GM21515 (cell line): ENCODE measurements around the gene UCP1.
"Not testable (repeated sequence)": the region's sequence is repeated elsewhere in the genome, so short reads cannot be mapped to it uniquely, and the experiment has no call there.

Experiments
- ATAC-seq: cut with Tn5 transposase; IDR thresholded peaks from one replicate; pipeline ENCODE4 v1.9.1; 2021; ENCODE audit not compliant: unreplicated experiment

The UCP1 gene

DNA sequence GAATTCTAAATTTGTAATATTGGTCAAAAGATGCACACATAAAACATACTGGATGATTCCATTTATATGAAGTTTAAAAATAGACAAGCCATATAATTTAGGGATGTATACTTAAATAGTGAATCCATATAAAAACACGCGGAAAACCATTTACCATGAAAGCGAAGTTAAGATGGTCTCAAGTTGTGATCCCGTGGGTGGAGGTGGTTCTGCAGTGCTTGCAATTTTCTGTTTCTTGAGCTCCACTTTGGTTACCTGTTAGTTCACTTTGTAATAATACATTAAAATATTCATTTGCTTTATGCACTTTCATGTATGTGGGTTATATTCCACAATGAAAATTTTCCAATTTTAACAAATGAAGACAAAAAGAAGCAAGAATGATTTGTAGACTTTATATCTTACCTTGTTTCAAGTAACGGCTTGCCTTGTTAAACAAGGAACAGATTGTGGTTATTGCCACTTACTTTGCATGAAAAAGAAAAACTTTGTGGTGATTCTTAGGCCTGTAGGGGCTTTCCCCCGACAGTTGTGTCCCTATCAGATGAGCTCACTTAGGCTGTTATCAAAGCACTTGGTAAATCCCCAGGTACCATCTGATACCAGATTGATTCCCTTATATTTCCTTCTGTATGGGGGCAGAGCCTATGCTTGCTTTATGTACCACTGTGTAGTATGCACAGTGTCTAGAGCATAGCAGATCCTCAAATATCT lies 12.2 kb downstream of the UCP1 start:
- ATAC-seq = peak; percentile 100

DNA sequence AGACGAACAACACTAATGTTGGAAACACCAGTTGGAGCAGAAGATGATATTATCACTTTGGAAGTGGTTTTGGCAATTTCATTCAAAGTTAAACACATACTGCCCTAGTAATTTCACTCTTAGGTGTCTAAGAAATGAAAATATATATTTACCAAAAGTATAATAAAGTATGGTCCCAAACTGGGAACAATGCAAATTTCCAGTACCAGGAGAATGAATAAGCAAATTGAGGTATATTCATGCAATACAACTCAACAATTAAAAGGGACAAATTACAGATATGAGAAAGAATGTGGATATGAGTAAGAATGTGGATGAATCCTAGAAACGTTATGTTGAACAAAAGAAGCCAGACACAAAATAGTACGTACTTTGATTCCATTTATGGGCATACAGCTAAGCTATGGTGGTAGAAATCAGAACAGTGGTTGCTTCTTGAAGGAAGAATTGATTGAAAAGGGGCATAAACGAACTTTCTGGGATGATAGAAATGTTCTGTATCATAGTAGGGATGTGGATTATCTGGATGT lies 34.7 kb downstream of the UCP1 start:
- no peak for ATAC-seq

DNA sequence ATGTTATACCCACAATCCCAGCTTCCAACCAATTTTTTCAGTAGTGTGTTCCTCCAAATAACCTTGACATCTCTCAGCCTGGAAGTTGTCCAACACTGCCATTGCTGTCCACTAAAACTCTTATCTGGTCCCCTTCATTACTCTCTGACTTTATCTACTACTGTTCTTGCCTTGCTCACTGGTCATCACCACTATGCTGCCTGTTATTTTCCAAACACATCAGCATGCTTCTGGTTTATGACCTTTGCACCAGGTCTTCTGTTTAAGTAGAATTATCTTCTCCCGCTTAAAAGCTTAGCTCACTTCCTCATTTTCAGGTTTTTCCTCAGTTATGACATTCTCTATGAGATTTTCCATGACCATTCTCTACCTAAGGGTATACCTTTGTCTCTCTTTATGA lies 39.3 kb downstream of the UCP1 start:
- no peak for ATAC-seq

DNA sequence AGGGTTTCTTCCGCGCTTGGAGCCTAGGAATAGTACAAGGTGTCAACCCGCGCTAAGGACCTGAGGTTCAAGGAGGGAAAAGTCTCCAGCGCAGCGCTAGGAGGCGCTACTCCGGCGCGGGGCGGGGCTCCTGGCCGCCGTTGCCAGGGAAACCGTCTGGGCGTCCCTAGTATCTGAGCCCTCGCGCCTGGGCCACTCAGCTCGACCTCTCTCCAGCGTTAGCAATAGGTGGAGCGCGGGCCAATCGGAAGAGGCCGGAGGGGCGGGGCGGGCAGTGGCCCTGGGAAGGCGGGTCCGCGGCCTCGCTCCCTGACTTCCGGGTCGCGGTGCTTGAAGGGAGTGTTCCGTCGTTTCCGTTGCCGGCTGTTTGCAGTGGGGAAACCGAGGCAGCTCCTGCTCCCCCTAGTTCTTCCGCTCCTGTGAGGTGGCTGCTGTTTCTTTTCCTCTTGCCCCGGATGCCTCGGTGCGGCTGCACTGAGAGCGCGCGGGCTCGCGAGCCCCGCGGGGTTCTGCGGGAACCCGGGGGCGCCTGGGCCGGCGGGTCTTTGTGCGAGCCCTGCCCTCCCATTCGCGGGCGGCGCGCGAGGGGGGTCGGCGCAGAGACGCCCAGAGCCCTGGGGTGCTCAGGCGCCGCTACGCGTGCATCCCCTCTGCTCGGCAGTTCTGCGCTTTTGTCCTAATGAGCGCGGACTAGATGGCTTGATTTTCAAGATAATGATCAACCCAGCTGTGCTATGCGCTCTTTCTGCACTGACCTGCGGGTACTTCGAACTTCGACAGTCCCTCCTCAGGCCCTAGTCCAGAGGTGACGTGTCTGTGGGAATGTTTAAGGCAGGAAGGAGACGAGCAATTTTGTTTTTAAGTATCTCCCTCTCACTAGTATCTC lies 44.7 kb downstream of the UCP1 start, which contains the start of gene ELMOD2:
Gene ELMOD2 (plus strand): TSS at position 312 of the 886 bp plus-strand sequence. CDS start 1,261 bp downstream, outside the sequence.
- ATAC-seq = peak; percentile 100

DNA sequence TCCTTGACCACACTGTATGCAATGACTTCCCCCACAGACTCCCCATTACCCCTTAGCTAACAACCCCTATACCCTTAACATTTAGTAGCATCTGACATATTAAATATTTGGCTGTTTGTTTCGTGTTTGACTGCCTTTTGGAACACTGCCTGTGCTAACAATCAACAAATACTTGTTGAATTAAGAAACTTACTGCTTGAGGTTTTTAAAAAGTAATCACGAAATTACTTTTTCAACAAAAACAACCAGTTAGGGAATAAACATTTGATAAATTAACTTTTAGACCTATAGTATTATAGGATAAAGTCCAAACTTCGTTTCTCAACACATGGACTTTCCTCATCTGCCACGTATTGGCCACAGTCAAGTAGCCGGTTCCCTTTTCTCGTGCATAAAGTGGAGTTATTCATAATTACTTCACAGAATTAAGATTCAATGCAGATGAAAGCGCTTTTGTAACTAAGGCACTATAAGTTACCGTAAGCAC lies 45.3 kb downstream of the UCP1 start:
- peak; percentile 12 for ATAC-seq

DNA sequence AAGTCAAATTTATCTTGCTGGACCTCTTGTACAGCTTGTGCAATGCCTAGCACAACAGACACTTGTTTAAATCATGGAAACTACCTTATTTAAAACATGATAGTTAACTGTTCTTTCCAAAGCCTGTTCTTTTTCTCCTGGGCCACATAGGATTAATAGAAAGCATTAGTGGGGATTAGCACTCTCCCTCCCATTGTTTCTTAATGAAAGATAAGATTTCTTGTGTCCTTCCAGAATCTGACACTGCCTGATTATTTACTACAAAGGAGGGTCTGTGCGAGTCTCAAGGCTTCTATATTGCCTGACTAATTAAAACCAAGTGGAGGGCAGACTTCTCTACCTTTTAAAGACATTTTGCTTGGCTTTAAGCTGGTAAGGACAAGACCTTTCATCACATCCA lies 53.3 kb downstream of the UCP1 start:
- no peak for ATAC-seq

DNA sequence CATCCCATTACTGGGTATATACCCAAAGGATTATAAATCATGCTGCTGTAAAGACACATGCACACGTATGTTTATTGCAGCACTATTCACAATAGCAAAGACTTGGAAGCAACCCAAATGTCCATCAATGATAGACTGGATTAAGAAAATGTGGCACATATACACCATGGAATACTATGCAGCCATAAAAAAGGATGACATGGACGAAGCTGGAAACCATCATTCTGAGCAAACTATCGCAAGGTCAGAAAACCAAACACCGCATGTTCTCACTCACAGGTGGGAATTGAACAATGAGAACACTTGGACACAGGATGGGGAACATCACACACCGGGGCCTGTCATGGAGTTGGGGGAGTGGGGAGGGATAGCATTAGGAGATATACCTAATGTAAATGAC lies 55.0 kb downstream of the UCP1 start:
- ATAC-seq = not testable (repeated sequence)
